ENCODE data around the gene PKIG.

The PKIG gene

DNA sequence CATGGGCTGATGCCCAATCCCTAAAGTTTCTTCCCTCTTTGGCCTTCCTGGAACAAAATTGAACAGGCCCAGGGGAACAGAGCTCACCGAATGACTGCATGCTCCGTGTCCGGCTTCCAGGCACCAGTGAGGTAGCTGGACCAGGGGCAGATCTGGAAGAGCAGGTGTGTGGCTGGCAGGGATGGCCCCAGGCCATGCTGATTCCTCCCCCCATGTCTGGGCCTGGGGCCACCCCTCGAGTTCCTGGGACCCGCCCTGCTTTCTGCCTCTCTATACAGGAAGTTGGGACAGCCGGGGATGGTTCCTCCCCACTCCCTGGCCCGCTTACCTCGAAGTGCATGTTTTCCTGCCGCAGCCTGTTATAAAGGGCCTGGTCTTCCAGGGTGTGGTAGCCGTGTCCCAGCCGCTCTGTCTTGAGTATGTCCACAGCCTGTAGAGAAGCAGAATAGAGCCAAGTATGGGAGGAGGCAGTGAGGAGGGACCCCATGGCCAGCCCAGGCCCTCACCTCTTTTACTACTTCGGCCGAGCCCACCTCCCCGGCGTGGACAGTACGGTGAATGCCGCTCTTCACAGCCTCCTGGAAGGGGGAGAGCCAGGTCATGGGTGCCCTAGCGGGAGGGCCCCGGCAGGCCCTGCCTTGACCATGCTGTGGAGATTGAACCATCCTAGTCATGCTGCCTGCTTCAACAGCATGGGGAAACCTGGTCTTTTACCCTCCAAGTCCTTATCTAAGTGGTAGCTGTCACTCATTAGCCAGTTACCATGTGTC, 40.3 kb downstream of the PKIG start:
- no peak overlapping the region for H3K4me3 ChIP-seq (ENCODE audit: low read depth, low read length)
- no peaks in the 10 kb centered on the region for H3K9me3 ChIP-seq (ENCODE audit: severe bottlenecking)
- DNase-seq: no peak
- peaks cover 40% of the 10 kb centered on the region for H3K36me3 ChIP-seq
- H3K27me3 ChIP-seq (ENCODE audit: insufficient read depth, low read depth, severe bottlenecking): no peaks in the 10 kb centered on the region
- TF ChIP-seq, protein P1, sequence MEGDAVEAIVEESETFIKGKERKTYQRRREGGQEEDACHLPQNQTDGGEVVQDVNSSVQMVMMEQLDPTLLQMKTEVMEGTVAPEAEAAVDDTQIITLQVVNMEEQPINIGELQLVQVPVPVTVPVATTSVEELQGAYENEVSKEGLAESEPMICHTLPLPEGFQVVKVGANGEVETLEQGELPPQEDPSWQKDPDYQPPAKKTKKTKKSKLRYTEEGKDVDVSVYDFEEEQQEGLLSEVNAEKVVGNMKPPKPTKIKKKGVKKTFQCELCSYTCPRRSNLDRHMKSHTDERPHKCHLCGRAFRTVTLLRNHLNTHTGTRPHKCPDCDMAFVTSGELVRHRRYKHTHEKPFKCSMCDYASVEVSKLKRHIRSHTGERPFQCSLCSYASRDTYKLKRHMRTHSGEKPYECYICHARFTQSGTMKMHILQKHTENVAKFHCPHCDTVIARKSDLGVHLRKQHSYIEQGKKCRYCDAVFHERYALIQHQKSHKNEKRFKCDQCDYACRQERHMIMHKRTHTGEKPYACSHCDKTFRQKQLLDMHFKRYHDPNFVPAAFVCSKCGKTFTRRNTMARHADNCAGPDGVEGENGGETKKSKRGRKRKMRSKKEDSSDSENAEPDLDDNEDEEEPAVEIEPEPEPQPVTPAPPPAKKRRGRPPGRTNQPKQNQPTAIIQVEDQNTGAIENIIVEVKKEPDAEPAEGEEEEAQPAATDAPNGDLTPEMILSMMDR (IDR thresholded peaks at IDR 0.05; ENCODE audit: low read depth, low read length): no peak
- H3K27ac ChIP-seq: no peak overlapping the region

DNA sequence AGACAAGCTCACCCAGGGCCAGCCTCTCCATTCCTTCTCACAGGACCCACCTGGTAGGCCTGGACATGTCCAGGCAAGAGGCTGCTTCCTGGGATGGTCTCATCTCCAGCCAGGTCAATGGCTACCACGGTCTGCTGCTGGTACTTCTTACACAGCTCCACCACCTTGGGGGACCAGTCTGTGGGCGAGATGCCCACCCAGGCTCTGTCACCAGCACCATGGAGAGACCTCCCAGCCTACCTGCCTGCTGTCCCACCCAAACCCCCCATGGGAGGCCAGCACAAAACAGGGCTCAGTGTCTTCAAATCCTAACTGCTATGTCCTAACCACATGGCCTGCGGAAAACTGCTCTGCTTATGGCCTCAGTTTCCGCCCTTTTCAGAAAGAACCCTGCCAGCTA, 41.8 kb downstream of the PKIG start:
- TF ChIP-seq, protein P1 (IDR thresholded peaks at IDR 0.05; ENCODE audit: low read depth, low read length): no peak
- Histone ChIP-seq H3K27ac (no peak overlapping the region), H3K36me3 (peaks cover 40% of the 10 kb centered on the region), H3K9me3 (ENCODE audit: severe bottlenecking) (no peaks in the 10 kb centered on the region), H3K27me3 (ENCODE audit: insufficient read depth, low read depth, severe bottlenecking) (no peaks in the 10 kb centered on the region), H3K4me3 (ENCODE audit: low read depth, low read length) (no peak overlapping the region)
- DNase-seq: no peak

DNA sequence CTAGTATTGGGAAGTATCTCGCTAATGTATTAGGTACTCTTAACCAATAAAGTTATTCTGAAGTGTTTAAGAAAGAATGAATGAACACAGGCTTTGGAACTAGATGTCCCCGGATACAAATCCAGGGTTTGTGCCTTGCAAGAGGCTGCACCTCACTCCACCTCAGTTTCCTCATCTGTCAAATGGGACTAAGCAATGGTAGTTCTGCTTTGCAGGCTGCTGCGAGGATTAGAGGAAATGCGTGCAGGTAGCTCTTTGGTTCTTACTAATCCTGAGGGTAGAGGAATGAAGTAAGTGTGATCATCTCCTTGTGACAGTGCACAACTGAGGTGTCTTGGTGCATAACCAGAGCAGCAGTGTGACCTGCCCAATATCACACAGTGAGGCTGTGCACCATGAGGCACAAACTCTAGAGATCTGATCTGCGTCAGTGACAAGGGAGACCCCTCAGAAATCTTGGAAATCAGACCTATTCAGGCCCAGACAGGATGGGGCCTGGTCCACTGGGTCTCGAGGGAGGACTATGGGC, 42.4 kb downstream of the PKIG start:
- DNase-seq: no peak
- TF ChIP-seq, protein P1 (IDR thresholded peaks at IDR 0.05; ENCODE audit: low read depth, low read length): no peak
- H3K36me3 ChIP-seq: peaks cover 35% of the 10 kb centered on the region
- H3K4me3 ChIP-seq (ENCODE audit: low read depth, low read length): no peak overlapping the region
- no peak overlapping the region for H3K27ac ChIP-seq
- H3K9me3 ChIP-seq (ENCODE audit: severe bottlenecking): no peaks in the 10 kb centered on the region
- H3K27me3 ChIP-seq (ENCODE audit: insufficient read depth, low read depth, severe bottlenecking): no peaks in the 10 kb centered on the region

DNA sequence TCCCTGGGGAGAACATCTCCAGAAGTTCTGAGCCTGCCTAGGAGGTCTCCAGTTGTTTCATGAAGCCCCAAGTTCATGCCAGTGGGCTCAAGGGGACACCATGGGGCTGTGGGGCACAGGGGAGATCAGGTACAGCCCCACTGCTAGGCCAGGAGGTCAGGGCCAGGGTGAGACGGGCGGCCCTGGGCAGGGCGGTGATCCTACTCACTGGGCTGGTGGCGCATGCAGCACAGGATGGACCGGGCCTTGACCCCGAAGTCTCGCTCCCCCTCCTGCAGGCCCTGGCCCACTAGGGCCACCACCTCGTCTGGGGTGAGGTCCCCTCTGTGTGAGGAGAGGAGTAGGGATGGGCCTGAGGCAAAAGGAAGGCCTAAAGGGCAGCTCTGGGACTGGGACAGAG, 43.0 kb downstream of the PKIG start:
- DNase-seq: no peak
- Histone ChIP-seq H3K36me3 (peaks cover 31% of the 10 kb centered on the region), H3K4me3 (ENCODE audit: low read depth, low read length) (no peak overlapping the region), H3K27me3 (ENCODE audit: insufficient read depth, low read depth, severe bottlenecking) (no peaks in the 10 kb centered on the region), H3K9me3 (ENCODE audit: severe bottlenecking) (no peaks in the 10 kb centered on the region), H3K27ac (no peak overlapping the region)
- TF ChIP-seq, protein P1 (IDR thresholded peaks at IDR 0.05; ENCODE audit: low read depth, low read length): no peak

DNA sequence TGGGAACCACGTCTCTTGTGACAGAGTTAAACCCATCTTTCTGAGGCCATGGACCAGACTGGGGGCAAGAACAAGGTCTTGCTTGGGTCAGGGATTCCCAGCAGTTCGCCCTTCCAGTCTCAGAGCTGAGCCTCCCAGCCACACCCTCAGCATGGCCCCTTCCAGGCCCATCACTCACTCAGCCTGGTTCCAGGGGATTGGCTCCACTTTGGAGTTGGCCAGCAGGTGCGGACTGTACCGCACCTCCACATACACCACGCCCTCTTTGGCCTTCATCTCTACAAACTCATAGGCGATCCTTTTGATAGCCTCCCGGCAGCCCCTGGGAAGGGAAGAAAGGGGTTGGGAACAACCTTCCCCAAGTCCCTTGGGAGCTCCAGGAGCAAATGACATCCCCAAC, 43.9 kb downstream of the PKIG start:
- H3K27me3 ChIP-seq (ENCODE audit: insufficient read depth, low read depth, severe bottlenecking): no peaks in the 10 kb centered on the region
- no peak overlapping the region for H3K4me3 ChIP-seq (ENCODE audit: low read depth, low read length)
- H3K36me3 ChIP-seq: peaks cover 23% of the 10 kb centered on the region
- no peaks in the 10 kb centered on the region for H3K9me3 ChIP-seq (ENCODE audit: severe bottlenecking)
- no peak for DNase-seq
- H3K27ac ChIP-seq: no peak overlapping the region
- TF ChIP-seq, protein P1 (IDR thresholded peaks at IDR 0.05; ENCODE audit: low read depth, low read length): no peak
